Endometrial microvascular endothelial cells (primary cell): ENCODE measurements around the gene VCL. TPM values are rescaled to one million over a fixed set of nuclear protein-coding genes. Genes with fewer than 3 reads are reported as not detected.

Experiments
- in situ Hi-C: cut with HindIII; loops from 2 replicates; pipeline ENCODE4 v1.10.0; 2017; ENCODE audit warnings: low sequenced_read_pairs, low pct_unique_long_range_greater_than_20kb; ENCODE audit errors: inconsistent ontology term
- total RNA-seq: library from RNA; depleted of rRNA; stranded (reverse); fragments of >200 nt; gene quantifications from one replicate; pipeline ENCODE4 v1.2.3, GENCODE V29; 2015; ENCODE audit errors: inconsistent ontology term

VCL gene
- total RNA-seq, 1 donor from 2014 or later = 198 TPM

- in situ Hi-C loops = no loop called here
These were observed 87.0 kb downstream of the VCL start for GRCh38 chr10:74084955-74085354.

- in situ Hi-C loops = no loop called here
These were observed 88.4 kb downstream of the VCL start for GRCh38 chr10:74086317-74086716.

- in situ Hi-C loops = no loop called here
These were observed 90.8 kb downstream of the VCL start for GRCh38 chr10:74088722-74089121.

GRCh38 chr10:74092372-74092771 is 94.5 kb downstream of the VCL start:
- in situ Hi-C loops = no loop called here

- in situ Hi-C loops = no loop called here
These were observed 95.7 kb downstream of the VCL start for GRCh38 chr10:74093530-74094164.

- in situ Hi-C loops = no loop called here
These were observed 96.3 kb downstream of the VCL start for GRCh38 chr10:74094231-74094630.

GRCh38 chr10:74096777-74097176 is 98.9 kb downstream of the VCL start:
- in situ Hi-C loops = no loop called here

- in situ Hi-C loops = no loop called here
These were observed 99.9 kb downstream of the VCL start for GRCh38 chr10:74097776-74098175.

- in situ Hi-C loops = no loop called here
These were observed 101.5 kb downstream of the VCL start for GRCh38 chr10:74099420-74099819.

GRCh38 chr10:74099836-74100235 is 101.9 kb downstream of the VCL start:
- in situ Hi-C loops = no loop called here

- in situ Hi-C loops = no loop called here
These were observed 105.8 kb downstream of the VCL start for GRCh38 chr10:74103560-74104258.

GRCh38 chr10:74104480-74104879 is 106.6 kb downstream of the VCL start:
- in situ Hi-C loops = no loop called here

- in situ Hi-C loops = no loop called here
These were observed 107.1 kb downstream of the VCL start for GRCh38 chr10:74104996-74105395.

- in situ Hi-C loops = no loop called here
These were observed 109.5 kb downstream of the VCL start for GRCh38 chr10:74107391-74107790.

GRCh38 chr10:74109452-74109851 is 111.5 kb downstream of the VCL start:
- in situ Hi-C loops = no loop called here

GRCh38 chr10:74110120-74110519 is 112.2 kb downstream of the VCL start:
- in situ Hi-C loops = no loop called here

GRCh38 chr10:74111799-74112198 is 113.9 kb downstream of the VCL start:
- in situ Hi-C loops = no loop called here

- in situ Hi-C loops = no loop called here
These were observed 115.6 kb downstream of the VCL start for GRCh38 chr10:74113546-74113945.

GRCh38 chr10:74114041-74114448 is 116.1 kb downstream of the VCL start:
- in situ Hi-C loops = no loop called here

GRCh38 chr10:74117738-74118137 is 119.8 kb downstream of the VCL start:
- in situ Hi-C loops = no loop called here

- in situ Hi-C loops = no loop called here
These were observed 120.9 kb downstream of the VCL start for GRCh38 chr10:74118804-74119203.
